Cortex of kidney (tissue), 1 donor: ENCODE measurements around the gene ANXA6.

Experiments used
- DNase-seq: peaks from one replicate; lab custom pipeline; 2025; lab: John Stamatoyannopoulos, UW

ANXA6 gene

DNA sequence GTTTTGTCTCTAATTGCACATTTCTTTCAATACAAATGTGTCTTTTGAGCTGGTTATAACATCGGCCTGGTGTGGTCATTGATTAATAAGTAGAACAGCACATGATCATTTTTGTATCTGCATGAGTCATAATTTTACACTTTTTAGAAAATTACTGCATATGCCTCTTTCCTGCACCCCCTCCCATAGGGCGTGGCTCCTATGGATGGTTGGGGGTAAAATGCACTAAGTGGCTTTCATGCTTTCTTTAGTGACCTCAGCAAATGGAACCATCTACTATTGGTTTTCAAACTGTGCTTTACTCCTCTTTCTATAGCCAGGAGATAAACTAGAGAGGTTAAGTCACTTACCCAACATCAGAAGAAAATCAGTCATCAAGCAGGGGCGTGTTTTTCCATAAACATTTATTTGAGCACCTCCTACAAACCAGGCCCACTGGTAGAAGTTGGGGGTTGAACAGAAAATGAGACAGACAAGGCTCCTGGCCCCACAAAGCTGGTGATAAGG, 3.8 kb downstream of the ANXA6 start:
- no peak for DNase-seq

DNA sequence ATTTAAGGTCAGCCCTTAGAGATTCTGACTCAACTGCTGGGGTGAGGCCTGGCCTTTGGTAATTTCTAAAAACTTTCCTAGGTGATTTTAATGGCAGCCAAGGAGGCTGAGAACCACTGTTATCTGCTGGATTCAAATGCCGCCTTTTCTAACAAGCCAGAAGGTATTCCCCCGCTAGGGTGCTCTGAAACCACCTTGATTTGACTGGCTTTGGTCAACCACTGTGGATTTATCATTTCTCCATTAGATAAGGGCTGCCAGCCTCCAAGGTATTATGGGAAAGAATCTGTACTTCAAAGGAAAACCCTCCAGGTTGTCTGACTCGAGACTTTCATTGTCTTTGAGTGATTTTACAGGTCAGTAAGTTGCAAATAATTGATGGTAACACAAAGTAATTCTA, 4.3 kb downstream of the ANXA6 start:
- DNase-seq, result no peak

DNA sequence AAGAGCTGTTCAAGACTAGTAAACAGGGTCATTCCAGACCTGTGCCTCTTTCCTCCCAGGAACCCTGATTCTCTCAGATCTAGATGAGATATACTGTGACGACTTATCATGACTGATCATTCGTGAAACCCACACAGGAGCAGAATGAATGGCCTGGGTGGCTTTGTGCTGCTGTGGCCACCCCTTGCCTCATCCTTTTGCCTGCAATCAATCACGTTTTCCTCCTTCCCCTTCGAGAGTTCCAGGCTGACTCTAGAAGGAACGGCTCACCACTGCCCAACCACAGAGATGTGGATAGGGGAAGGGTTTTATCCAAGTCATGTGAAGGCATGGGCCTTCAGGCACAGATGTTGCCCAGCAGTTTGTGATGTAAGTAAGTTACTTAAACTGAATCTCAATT, 5.8 kb downstream of the ANXA6 start:
- no peak for DNase-seq

DNA sequence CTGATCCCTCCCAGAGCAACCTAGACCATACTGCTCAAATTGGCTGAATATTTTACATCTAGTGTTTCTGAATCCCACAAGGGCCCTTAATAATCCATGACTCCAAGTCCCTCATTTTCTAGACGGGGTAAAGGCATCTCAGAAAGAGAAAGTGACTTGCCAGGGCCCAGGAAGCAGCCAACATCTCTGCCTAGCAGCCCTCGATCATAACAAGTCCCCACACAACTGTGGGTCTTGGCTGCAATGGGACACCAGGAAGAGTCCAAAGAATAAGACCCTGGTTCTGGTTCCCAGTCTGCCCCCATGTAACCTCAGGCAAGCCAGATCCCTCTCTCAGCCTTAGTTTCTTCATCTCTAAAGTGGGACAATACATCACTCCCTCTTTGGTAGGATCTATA, 6.3 kb downstream of the ANXA6 start:
- no peak for DNase-seq

DNA sequence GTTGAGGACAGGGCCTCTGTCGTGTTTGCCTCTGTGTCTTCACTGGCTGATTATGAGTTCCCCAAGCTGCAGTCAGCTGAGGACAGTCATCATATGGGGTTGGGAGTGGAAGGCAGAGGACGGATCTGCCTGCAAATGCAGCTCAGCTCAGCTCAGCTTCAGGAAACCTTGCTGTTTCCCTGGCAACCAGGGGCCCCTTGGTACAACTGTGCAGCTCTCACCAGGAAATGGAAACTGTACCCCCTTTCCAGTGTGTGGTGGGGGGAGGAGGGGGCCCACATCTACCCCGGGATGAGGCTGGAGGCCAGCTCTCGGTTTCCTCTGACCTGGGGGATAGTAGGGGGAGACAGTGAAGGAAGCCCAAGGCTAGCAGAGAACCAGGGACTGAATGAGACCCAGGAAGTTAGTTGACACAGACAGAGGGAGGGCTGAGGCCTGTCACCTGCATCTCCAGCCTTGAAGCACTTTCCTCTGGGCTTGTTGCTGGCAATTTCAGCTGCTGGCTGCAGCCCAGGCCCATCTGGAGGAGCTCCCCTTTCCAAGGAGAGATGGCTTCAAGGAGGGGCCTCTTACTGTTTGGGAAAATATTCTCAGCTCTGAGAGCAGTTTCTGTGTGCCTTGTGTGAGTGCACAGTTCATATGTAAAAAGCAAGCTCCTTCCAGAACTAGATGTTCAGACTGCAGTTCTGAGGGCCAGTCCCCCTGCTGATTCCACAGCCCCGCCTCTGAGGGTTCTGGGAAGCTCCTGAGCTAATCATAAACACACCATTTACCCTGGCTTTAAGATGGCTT, 6.9 kb downstream of the ANXA6 start:
- no peak for DNase-seq

DNA sequence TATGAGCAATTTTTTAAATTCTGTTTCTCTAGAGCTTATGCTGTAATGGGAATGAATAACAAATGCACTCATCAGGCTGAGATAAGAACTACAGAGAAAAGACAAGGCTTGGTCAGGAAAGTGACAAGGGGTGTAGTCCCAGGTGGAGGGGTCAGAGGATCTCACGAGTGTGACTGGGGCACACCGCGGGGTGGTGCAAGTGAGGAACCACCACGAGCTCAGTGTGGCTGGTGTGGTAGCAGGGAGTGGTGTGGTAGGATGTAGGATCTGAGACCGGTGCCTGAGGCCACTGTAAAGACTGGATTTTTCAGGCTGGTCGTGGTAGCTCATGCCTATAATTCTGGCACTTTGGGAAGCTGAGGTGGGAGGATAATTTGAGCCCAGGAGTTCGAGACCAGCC, 9.0 kb downstream of the ANXA6 start:
- DNase-seq, result no peak

DNA sequence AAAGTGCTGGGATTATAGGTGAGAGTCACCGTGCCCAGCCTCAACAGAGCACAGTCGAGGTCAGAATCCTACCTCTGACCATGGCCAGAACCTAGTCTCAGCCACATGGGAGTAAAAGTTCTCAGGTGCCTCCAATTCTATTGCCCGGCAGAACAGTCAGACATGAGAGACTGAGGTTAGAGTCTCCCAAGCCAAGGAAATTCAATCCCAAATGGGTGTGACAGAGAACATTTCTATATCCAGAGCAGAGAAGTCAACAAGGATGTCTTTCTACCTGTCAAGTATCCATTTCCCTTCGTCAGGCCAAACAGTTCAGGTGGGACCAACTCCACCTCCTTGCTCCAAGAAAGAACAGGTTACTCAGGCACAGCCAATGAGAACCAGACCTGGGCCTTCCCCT, 10.5 kb downstream of the ANXA6 start:
- DNase-seq, result no peak

DNA sequence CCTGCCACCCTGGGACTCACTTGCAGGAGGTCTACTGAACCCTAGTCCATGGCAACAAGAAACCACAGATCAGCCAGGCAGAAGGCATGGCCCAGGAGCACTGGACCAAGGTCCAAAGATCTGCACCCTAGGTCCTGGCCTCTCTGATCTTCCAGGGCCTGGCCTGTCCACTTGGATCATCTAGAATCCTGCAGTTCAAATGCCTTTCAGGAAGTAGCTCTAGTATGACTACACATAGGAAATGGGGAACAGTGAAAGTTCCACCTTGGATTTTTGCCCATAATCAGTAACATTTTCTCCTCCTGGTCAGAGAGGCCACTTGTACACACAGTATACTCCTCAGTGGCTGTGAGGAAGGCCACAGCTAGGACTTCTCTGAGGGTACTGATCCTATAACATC, 11.5 kb downstream of the ANXA6 start:
- DNase-seq, result no peak

DNA sequence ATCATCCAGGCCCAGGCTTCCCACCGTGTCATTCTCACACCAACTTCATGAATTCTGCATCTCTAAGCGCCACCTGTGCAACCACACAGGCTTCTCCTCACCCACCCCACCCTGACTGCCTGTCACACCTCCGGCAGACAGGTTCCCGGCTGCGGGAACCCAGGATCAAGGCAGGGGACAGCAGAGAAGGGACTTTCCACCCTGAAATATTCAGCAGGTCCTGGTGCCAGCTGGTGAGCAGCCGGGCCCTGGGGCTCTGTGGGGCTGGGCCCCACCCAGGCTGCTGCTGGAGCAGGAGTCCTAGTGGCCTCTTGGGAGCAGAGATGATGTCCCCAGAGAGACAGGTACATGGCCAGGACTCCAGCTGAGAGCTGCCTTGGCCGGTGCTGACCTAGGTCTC, 12.7 kb downstream of the ANXA6 start:
- no peak for DNase-seq

DNA sequence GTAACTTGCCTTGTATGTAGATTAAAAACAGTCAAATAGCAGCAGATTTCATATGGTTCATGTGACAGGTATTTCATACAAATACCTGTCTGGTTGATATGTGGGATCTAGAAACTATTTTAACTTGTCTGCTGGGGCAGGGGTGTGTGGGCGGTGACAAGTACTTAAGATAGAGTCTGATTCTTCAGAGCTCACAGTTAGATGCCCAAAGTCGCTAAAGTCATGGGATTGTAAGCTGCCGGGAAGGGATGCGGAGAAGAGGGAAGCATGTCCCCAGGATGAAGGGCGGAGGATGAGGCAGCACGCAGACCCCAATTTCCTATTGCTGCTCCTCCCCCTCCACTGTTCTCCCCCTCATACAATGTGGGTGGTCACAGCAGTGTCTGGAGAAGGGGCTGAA, 13.3 kb downstream of the ANXA6 start:
- no peak for DNase-seq

DNA sequence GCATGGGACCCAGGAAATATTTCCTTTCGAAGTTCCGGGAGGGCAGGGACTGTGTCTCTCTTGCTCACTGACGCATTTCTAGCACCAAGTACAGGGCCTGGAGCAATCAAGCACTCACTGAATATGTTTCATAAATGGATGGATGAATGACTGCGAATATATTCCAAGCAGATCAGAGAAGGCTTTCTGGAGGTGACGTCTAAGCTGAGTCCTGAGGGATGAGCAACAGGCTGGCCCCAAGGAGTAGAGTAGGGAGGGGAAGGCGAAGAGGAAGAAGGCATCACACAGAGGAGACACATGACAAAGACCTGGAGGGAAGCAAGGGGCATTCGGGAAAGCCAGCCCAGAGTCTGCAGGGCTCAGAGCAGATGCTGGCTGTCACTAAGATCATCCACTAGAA, 13.9 kb downstream of the ANXA6 start:
- DNase-seq, result no peak

DNA sequence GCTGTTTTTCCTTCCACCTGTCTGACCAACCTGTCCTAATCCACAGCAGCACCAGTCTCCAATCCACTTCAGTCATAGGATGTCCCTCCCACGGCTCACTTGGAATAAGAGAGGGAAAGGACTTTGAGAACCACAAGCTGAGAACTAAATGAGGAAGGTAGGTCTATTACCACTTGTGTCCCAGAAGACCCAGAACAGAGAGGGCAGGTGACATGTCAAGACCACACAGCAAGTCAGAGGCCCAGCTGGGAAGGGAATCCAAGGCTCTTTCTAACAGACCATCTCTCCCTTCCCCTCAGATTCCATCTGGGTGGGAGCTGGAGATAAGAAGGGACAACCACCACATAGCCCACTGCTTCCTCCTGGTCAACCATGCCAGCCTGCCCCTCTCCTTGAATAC, 14.6 kb downstream of the ANXA6 start:
- DNase-seq, result no peak

DNA sequence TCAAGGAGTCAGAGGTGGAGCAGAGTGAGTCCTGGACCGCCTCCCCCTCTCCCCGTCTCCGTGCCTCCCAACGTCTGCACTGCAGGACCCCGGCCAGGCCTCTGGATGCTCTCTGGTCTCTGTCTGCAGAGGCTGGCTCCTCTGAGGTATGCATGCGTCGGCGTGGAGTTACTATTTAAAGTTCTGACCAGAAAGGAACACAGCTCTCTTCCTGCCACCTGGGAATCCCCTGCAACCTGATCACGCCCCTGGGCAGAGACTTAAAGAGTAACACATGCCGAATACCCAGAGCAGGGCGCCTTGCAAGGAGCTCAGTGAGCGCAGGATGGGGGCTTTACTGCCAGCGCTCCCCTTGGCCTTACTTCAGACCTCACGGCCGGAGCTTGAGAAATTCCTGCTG, 16.0 kb downstream of the ANXA6 start:
- DNase-seq, result no peak

DNA sequence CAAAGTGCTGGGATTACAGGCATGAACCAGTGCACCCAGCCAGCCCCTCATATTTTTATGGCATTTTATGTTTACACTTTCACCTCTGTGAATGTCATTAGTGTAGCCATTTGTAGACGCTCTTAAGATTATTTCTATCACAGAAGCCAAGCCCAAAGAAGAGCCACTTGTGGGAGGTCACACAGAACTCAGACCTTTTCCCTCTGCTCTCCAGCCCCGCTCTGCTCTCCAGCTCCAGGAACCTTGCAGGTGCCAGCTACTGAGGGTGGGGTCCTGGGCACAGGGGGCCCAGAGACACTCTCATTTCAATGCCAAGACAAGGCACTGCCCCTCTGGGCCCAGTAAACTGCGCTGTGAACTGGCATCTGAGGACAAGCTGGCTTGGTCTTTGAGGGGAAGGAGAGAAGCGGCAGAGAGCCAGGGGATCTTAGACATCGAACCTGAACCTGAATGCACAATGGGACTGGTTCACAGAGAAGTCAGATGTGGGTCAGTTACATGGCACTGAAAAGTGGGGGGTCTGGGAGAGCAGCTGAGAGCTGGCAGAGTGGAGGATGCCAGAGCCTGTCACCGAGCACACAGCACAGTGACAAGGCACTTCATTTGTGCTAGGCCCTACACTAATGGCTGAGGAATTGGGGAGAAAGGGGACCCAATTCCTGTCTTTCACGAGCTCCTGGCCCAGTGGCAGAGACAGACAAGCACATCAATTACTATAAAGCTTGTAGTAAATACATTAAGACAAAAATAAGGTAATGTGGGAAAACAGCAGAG, 16.7 kb downstream of the ANXA6 start:
- no peak for DNase-seq

DNA sequence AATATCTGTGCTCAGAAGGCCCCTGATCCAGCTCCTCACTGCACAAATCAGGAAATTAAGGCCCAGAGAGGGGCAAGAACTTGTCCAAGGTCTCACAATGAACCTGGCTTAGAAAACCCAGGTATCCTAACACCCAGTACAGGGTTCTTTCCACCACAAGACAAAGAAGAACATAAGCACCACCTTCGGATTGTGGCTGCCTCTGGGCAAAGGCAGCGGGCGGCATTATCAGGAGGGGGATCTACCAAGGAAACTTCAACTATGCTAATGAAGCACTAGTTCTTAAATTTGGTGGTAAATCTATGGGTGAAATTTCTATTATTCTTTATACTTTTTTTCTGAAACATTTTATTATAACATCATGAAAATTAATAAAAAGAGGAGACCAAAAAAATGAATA, 17.9 kb downstream of the ANXA6 start:
- no peak for DNase-seq

DNA sequence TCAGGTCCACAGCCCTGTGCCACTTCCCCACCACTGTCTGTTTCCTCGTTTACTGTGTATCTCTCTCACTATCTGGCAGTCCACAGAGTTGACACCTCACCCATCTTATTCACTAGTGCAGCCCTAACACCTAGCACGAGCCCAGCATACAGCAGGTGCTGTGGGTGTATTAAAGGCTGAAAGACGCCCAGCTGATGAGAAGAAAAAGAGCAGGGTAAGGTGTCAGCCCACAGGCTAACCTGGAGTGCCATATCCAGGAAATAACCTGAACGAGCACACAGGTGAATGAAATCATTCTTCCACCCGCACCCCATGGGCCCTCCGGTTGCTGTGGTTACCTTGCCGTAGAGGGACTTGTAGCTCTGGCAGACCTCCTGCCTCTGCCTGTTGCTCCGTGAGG, 18.6 kb downstream of the ANXA6 start:
- DNase-seq, result no peak

DNA sequence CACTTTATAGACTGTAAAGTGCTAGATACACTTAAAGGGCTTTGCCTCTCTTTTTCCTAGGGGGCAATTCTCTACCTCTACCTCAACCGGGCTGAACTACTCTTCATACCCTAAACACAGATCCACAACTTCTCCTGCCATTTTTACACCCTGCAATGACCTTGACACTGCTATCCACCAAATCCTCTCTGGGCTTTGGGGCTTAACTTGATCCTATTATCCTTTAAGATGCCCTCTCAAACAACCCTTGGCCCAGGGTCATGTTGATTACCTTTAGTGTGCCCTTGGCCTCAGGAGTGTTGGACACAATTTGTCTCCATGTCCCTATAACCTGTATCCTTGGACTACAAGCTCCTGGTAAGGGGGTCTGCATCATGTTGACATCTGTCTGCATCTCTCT, 19.5 kb downstream of the ANXA6 start:
- no peak for DNase-seq

DNA sequence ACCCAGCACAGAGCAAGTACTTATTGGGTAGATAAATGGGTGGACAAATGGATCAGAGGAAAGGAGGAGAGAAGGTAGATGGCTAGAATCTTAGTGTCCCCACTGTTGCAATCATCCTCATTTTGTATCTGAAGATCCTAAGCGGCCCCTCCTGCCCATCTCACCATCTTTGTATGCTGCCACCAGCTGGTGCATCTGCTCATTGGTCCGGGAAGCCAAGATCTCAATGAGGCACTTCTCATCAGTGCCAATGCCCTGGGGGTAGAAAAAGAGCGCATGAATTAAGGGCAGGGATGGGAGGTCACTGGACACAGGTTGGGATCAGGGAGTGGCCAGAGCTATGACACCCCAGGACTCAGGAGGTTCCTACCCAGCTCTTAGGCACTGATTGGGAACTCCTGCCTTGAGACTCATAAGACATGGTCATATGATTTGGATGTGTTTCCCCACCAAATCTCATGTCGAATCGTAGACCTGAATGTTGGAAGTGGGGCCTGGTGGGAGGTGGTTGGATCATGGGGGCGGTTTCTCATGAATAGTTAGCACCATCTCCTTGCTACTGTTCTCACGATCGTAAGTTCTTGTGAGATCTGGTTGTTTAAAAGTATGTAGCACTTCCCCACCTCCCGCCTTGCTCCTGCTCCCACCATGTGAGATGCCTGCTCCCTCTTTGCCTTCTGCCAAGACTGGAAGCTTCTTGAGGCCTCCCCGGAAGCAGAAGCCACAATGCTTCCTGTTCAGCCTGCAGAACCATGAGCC, 20.3 kb downstream of the ANXA6 start:
- DNase-seq, result no peak

DNA sequence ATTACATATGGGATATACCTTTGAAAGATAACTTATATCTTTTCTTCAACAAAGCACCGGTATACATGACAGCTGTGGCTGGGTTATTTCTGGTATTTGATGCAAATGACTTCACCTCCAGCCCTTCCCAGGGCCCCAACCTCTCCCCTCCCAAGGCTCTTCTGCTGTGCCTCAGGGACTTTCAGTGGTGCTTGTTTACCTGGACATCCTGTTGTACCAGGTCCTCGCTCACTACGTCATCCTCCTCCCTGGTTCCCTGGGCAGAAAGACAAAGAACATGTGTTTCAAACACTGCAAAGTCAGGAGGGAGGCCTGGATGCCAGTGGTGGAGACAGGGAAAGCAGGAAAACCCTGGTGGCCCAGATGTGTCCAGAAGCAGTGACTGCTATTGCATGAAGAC, 23.4 kb downstream of the ANXA6 start:
- DNase-seq, result no peak

DNA sequence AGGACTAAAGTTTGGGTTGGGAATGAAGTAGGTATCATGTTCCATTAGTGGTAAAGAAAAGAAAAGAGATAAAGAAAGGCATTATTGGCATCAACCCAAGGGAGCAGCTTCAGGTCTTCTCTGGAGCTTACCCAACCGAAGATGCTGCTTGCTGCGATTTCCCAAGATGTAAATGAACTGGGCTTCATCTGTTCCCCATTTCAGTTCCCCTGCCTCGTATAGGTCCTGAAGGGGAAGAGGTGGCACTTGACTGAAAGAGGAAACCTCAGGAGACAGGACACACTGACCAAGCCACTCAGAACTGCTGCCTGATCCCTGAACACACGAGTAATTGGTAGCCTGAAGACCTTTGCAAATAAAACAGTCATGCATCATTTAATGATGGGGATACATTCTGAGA, 24.6 kb downstream of the ANXA6 start:
- DNase-seq, result no peak

DNA sequence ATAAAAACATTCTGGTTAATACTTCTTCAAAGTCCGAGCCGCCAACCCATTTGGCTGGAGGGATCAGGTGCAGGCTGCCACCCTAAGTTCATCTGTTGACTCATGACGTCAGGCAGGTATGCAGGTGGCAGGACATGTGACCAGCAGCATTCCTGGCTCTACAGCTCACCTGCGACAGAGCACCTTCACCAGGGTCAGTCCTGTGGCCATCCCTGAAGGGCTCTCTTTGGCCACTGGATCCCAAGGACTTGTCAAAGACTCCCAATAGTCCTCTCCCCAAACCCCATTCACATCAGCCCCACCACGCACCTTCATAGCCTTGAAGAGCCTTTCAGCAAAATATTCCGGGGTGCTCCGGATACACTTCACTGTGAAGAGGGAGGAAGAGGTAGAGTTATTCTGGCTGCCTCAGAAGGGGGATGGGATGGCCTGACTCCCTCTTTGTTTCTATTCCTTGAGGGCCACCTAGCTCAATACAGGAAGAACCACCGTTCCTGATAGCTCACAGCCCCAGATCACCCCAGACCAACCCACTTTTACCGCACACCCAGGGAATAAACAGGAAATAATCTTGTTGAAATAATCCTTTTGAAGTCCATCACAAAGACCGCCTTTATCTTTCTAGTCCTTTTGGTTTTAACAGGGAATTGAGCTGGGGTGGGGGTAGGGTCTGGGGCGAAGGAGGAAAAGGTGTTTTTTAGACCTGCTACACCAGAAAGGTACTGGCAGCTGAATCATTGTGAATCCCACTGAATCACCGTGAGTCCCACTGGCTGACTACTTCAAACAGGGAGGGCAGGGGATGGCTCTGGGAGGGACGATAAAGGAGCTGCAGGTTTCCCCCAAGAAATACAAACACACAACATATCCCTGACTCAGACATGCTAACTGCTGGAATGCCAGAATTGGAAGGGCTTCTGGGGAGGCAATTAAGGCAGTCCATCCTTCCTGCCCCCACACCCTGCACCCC, 26.4 kb downstream of the ANXA6 start:
- DNase-seq, result no peak
